Nephron progenitor cell (in vitro differentiated cells): ENCODE results near the gene PRAMEF7.
"Not testable (repeated sequence)": the region's sequence is repeated elsewhere in the genome, so short reads cannot be mapped to it uniquely, and the experiment has no call there.

Experiments
- DNase-seq: peaks from one replicate; pipeline ENCODE4 v3.0.0; 2021
- H3K27ac Mint-ChIP-seq: 2 replicates; pipeline ENCODE4 v1.8.0; 2021; ENCODE audit warnings: mild to moderate bottlenecking, moderate library complexity, mixed read lengths
- H3K27me3 Mint-ChIP-seq: 2 replicates; pipeline ENCODE4 v1.8.0; 2021; ENCODE audit warnings: mild to moderate bottlenecking, low read depth, mixed read lengths; ENCODE audit not compliant: poor library complexity
- H3K36me3 Mint-ChIP-seq: 2 replicates; pipeline ENCODE4 v1.8.0; 2021; ENCODE audit warnings: low read depth, mixed read lengths
- H3K4me1 Mint-ChIP-seq: 2 replicates; pipeline ENCODE4 v1.8.0; 2021; ENCODE audit warnings: mixed read lengths
- H3K4me3 Mint-ChIP-seq: 2 replicates; pipeline ENCODE4 v1.8.0; 2021; ENCODE audit warnings: mild to moderate bottlenecking, moderate library complexity, mixed read lengths
- H3K9me3 Mint-ChIP-seq: 2 replicates; pipeline ENCODE4 v1.8.0; 2021; ENCODE audit warnings: mild to moderate bottlenecking, moderate library complexity, mixed read lengths

Gene PRAMEF7

GRCh38 chr1:12916310-12916709, at the start of gene PRAMEF7:
TSS of gene PRAMEF7 (plus strand) at chr1:12916610. CDS start at chr1:12917693, 1,083 bp downstream.
- not testable (repeated sequence) for DNase-seq, H3K9me3 Mint-ChIP-seq

GRCh38 chr1:12878453-12878852, 38.0 kb upstream of the PRAMEF7 start:
- H3K9me3 Mint-ChIP-seq, result peaks cover 12% of the 10 kb centered on the region
- not testable (repeated sequence) for H3K4me3 Mint-ChIP-seq, H3K4me1 Mint-ChIP-seq, H3K27me3 Mint-ChIP-seq, H3K27ac Mint-ChIP-seq, DNase-seq, H3K36me3 Mint-ChIP-seq

More at GRCh38 chr1:12916310-12916709, at the start of gene PRAMEF7:
- not testable (repeated sequence) for H3K27me3 Mint-ChIP-seq, H3K27ac Mint-ChIP-seq, H3K36me3 Mint-ChIP-seq, H3K4me1 Mint-ChIP-seq, H3K4me3 Mint-ChIP-seq

- not testable (repeated sequence) for H3K4me1 Mint-ChIP-seq, H3K27me3 Mint-ChIP-seq, H3K27ac Mint-ChIP-seq, DNase-seq, H3K4me3 Mint-ChIP-seq, H3K36me3 Mint-ChIP-seq
- peaks cover 15% of the 10 kb centered on the region for H3K9me3 Mint-ChIP-seq
Measured at GRCh38 chr1:12886101-12886500, 30.3 kb upstream of the PRAMEF7 start, which contains the start of gene PRAMEF4. TSS of gene PRAMEF4 (minus strand) at chr1:12886201. CDS start at chr1:12883394, 2,807 bp downstream.

GRCh38 chr1:12898170-12898569, 18.2 kb upstream of the PRAMEF7 start, which contains the start of gene PRAMEF10:
TSS of gene PRAMEF10 (minus strand) at chr1:12898270. CDS start at chr1:12895847, 2,423 bp downstream.
- not testable (repeated sequence) for H3K27ac Mint-ChIP-seq, H3K9me3 Mint-ChIP-seq, H3K4me3 Mint-ChIP-seq, H3K36me3 Mint-ChIP-seq, H3K4me1 Mint-ChIP-seq, H3K27me3 Mint-ChIP-seq, DNase-seq

- H3K4me1 Mint-ChIP-seq, H3K27me3 Mint-ChIP-seq, DNase-seq, H3K4me3 Mint-ChIP-seq, H3K36me3 Mint-ChIP-seq, H3K27ac Mint-ChIP-seq, H3K9me3 Mint-ChIP-seq: not testable (repeated sequence)
Measured at GRCh38 chr1:12899186-12899585, 17.2 kb upstream of the PRAMEF7 start.

GRCh38 chr1:12903793-12904572, 12.4 kb upstream of the PRAMEF7 start:
- not testable (repeated sequence) for H3K4me3 Mint-ChIP-seq, DNase-seq, H3K9me3 Mint-ChIP-seq, H3K36me3 Mint-ChIP-seq, H3K27me3 Mint-ChIP-seq, H3K4me1 Mint-ChIP-seq, H3K27ac Mint-ChIP-seq

GRCh38 chr1:12921749-12922148, 5.3 kb downstream of the PRAMEF7 start:
- not testable (repeated sequence) for H3K4me3 Mint-ChIP-seq, DNase-seq, H3K27me3 Mint-ChIP-seq, H3K36me3 Mint-ChIP-seq, H3K9me3 Mint-ChIP-seq, H3K4me1 Mint-ChIP-seq, H3K27ac Mint-ChIP-seq

GRCh38 chr1:12924368-12924767, 8.0 kb downstream of the PRAMEF7 start:
- not testable (repeated sequence) for H3K36me3 Mint-ChIP-seq, H3K4me3 Mint-ChIP-seq, H3K27ac Mint-ChIP-seq, H3K27me3 Mint-ChIP-seq, DNase-seq, H3K4me1 Mint-ChIP-seq, H3K9me3 Mint-ChIP-seq

- H3K27me3 Mint-ChIP-seq, H3K36me3 Mint-ChIP-seq, H3K4me3 Mint-ChIP-seq, DNase-seq, H3K9me3 Mint-ChIP-seq, H3K27ac Mint-ChIP-seq, H3K4me1 Mint-ChIP-seq: not testable (repeated sequence)
Measured at GRCh38 chr1:12947480-12947879, 31.1 kb downstream of the PRAMEF7 start, which contains the start of gene PRAMEF6. TSS of gene PRAMEF6 (minus strand) at chr1:12947580. CDS start at chr1:12942518, 5,062 bp downstream.
